Measurements from ENCODE around the gene MEIOB. TPM values are rescaled to one million over a fixed set of nuclear protein-coding genes. Genes with fewer than 3 reads are reported as not detected.

The MEIOB gene
- polyA plus RNA-seq, 3 donors: not detected

DNA sequence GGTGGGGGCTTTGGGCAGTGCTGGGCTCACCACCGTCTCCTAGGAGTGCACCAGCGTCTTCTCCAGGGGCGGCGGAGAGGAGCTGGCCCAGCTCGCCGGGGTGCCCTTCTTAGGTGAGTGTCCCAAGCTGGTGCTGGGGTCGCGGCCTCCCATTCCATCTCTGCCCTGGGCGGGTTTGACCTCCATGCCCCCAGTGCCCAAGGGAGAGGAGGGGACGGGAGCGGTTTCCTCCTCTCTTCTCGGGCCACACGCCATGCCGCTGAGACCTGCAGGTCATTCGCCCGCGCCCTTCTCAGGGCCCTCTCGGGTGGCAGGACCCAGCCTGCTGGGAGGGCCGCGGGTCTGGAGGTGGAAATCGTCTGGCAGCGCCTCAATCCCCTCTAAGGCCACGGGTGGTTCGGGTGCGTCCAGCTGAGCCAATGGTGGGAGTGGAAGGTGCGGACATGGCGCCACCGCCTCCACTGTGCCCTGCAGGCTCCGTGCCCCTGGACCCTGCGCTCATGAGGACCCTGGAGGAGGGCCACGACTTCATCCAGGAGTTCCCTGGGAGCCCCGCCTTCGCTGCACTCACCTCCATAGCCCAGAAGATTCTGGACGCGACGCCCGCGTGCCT is 83.8 kb downstream of the MEIOB start:
- intact Hi-C loops (cut with micrococcal nuclease): loop anchor here in 1 of 2 donors (10.0 kb wide), 2 partner anchors 83 to 363 kb away; partner anchors contain the start of genes MAPK8IP3 and UQCC4
- no peak overlapping the region for H3K4me3 ChIP-seq (replicated peaks in 1 of 3; ENCODE audit: low read depth in 2 of 3, low read length in 3 of 3)
- Mint-ChIP-seq H3K36me3 (peaks cover 18 to 55% of the 10 kb centered on the region in 2 donors), H3K27me3 (ENCODE audit: low read depth in 3 of 3) (no peaks in the 10 kb centered on the region), H3K4me3 (no peak overlapping the region), H3K27ac (no peak overlapping the region), H3K4me1 (peaks cover 12% of the 10 kb centered on the region), H3K9me3 (no peaks in the 10 kb centered on the region)
- H3K4me2 ChIP-seq (replicated peaks; ENCODE audit: extremely low read depth, low read length, poor library complexity, severe bottlenecking): no peak overlapping the region
- H3K27ac ChIP-seq (ENCODE audit: low read depth in 1 of 2, low read length in 2 of 2): no peak overlapping the region
- TF ChIP-seq, protein P1, sequence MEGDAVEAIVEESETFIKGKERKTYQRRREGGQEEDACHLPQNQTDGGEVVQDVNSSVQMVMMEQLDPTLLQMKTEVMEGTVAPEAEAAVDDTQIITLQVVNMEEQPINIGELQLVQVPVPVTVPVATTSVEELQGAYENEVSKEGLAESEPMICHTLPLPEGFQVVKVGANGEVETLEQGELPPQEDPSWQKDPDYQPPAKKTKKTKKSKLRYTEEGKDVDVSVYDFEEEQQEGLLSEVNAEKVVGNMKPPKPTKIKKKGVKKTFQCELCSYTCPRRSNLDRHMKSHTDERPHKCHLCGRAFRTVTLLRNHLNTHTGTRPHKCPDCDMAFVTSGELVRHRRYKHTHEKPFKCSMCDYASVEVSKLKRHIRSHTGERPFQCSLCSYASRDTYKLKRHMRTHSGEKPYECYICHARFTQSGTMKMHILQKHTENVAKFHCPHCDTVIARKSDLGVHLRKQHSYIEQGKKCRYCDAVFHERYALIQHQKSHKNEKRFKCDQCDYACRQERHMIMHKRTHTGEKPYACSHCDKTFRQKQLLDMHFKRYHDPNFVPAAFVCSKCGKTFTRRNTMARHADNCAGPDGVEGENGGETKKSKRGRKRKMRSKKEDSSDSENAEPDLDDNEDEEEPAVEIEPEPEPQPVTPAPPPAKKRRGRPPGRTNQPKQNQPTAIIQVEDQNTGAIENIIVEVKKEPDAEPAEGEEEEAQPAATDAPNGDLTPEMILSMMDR (IDR thresholded peaks at IDR 0.05): no peak
- H2AFZ ChIP-seq (ENCODE audit: insufficient read depth, low read depth, low read length, poor library complexity, severe bottlenecking): no peak overlapping the region
- peaks cover 42 to 44% of the 10 kb centered on the region in 2 donors for H3K36me3 ChIP-seq (replicated peaks in 1 of 2; ENCODE audit: control insufficient read depth in 1 of 2, insufficient read depth in 2 of 2, low read length in 2 of 2)
- H3K4me1 ChIP-seq (ENCODE audit: control insufficient read depth in 1 of 2, insufficient read depth in 2 of 2, low read length in 2 of 2): peaks cover 11 to 12% of the 10 kb centered on the region in 2 donors
- no peaks in the 10 kb centered on the region for H3K9me3 ChIP-seq (replicated peaks in 1 of 2; ENCODE audit: control insufficient read depth in 1 of 2, insufficient read depth in 1 of 2, low read length in 2 of 2)
- 99% methylated on average over 33 of the region's 38 CpGs for WGBS (ENCODE audit: insufficient coverage)
- no peak for DNase-seq
- peaks cover 36% of the 10 kb centered on the region for H3K79me2 ChIP-seq (ENCODE audit: insufficient read depth, low read length)
- no peak overlapping the region for H3K9ac ChIP-seq (ENCODE audit: insufficient read depth, low read length, poor library complexity, severe bottlenecking)
- H3K27me3 ChIP-seq (ENCODE audit: control insufficient read depth in 2 of 2, insufficient read depth in 2 of 2, low read length in 2 of 2): no peaks in the 10 kb centered on the region
- H4K20me1 ChIP-seq (ENCODE audit: insufficient read depth, low read length): peaks cover 33% of the 10 kb centered on the region

DNA sequence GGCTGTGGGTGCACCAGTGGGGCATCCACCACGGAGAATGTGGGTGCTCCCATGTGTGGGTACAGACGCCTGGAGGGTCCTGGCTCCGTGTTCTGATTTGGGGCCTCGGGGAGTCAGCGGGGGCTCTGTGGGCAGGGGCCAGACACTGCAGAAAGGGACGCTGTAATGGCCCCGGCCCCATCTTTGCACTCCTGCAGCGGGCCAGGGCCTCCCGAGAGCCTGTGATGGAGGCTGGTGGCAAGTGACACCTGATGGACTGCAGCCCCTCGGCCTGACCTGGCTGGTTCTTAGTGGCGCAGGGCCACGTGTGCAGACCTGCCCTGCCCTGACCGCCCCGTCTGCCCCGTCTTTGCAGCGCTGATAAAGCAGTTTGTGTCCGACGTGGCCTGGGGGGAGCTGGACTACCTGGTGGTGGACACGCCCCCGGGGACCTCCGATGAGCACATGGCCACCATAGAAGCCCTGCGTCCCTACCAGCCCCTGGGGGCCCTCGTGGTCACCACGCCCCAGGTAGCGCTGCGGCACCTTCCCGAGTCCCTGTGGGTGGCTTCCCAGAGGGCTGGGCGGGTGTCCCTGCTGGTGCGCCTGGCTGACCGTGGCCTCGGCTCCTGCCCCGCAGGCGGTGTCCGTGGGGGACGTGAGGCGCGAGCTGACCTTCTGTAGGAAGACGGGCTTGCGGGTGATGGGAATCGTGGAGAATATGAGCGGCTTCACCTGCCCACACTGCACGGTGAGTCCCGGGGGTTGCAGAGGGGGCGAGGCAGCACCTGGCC is 84.5 kb downstream of the MEIOB start:
- Histone ChIP-seq H3K79me2 (ENCODE audit: insufficient read depth, low read length) (peaks cover 39% of the 10 kb centered on the region), H4K20me1 (ENCODE audit: insufficient read depth, low read length) (peaks cover 33% of the 10 kb centered on the region), H3K4me1 (ENCODE audit: control insufficient read depth in 1 of 2, insufficient read depth in 2 of 2, low read length in 2 of 2) (peaks cover 12 to 14% of the 10 kb centered on the region in 2 donors), H2AFZ (ENCODE audit: insufficient read depth, low read depth, low read length, poor library complexity, severe bottlenecking) (no peak overlapping the region), H3K27me3 (ENCODE audit: control insufficient read depth in 2 of 2, insufficient read depth in 2 of 2, low read length in 2 of 2) (no peaks in the 10 kb centered on the region), H3K36me3 (replicated peaks in 1 of 2; ENCODE audit: control insufficient read depth in 1 of 2, insufficient read depth in 2 of 2, low read length in 2 of 2) (peaks cover 42 to 44% of the 10 kb centered on the region in 2 donors), H3K4me3 (replicated peaks in 1 of 3; ENCODE audit: low read depth in 2 of 3, low read length in 3 of 3) (no peak overlapping the region), H3K27ac (ENCODE audit: low read depth in 1 of 2, low read length in 2 of 2) (no peak overlapping the region), H3K4me2 (replicated peaks; ENCODE audit: extremely low read depth, low read length, poor library complexity, severe bottlenecking) (no peak overlapping the region), H3K9ac (ENCODE audit: insufficient read depth, low read length, poor library complexity, severe bottlenecking) (no peak overlapping the region), H3K9me3 (replicated peaks in 1 of 2; ENCODE audit: control insufficient read depth in 1 of 2, insufficient read depth in 1 of 2, low read length in 2 of 2) (no peaks in the 10 kb centered on the region)
- H3K36me3 Mint-ChIP-seq: peaks cover 18 to 55% of the 10 kb centered on the region in 2 donors
- TF ChIP-seq, protein P1 (IDR thresholded peaks at IDR 0.05): no peak
- peak overlapping the region in 1 of 7 donors; percentile 41 for H3K27ac Mint-ChIP-seq
- peaks cover 12% of the 10 kb centered on the region for H3K4me1 Mint-ChIP-seq
- no peak for DNase-seq
- 96% methylated on average over 44 of the region's 44 CpGs for WGBS (ENCODE audit: insufficient coverage)
- H3K9me3 Mint-ChIP-seq: no peaks in the 10 kb centered on the region
- no peaks in the 10 kb centered on the region for H3K27me3 Mint-ChIP-seq (ENCODE audit: low read depth in 3 of 3)
- intact Hi-C loops (cut with micrococcal nuclease): loop anchor here in 1 of 2 donors (10.0 kb wide), 2 partner anchors 83 to 363 kb away; partner anchors contain the start of genes MAPK8IP3 and UQCC4
- H3K4me3 Mint-ChIP-seq: no peak overlapping the region

Data from CD14-positive monocyte (primary cell).